Measurements from ENCODE around the gene PHC3. TPM values are rescaled to one million over a fixed set of nuclear protein-coding genes. Genes with fewer than 3 reads are reported as not detected.

PHC3 gene
- total and polyA plus RNA-seq, 2 of the 13 experiments (the other 11 are each of a cell fraction or from before 2014, with no cell fraction given) = 24.1 to 49.0 TPM

- TF ChIP-seq KAT2B (IDR thresholded peaks at IDR 0.05; ENCODE audit: borderline replicate concordance, low read depth, low read length) (no peak), ZNF703 (CRISPR knock-in tag; IDR thresholded peaks at IDR 0.05; ENCODE audit: borderline replicate concordance) (no peak), ZNF710 (CRISPR knock-in tag; IDR thresholded peaks at IDR 0.05; ENCODE audit: borderline replicate concordance) (peak; percentile 70; the same call in 1 of the 2 replicates), ZBTB44 (CRISPR knock-in tag; IDR thresholded peaks at IDR 0.05) (no peak), LCORL (IDR thresholded peaks at IDR 0.05) (no peak), LCORL (CRISPR knock-in tag; IDR thresholded peaks at IDR 0.05) (no peak), ZNF879 (CRISPR knock-in tag; IDR thresholded peaks at IDR 0.05) (no peak), MLXIP (CRISPR knock-in tag; IDR thresholded peaks at IDR 0.05; ENCODE audit: borderline replicate concordance) (no peak), MAFG (CRISPR knock-in tag; IDR thresholded peaks at IDR 0.05) (no peak), PATZ1 (CRISPR knock-in tag; IDR thresholded peaks at IDR 0.05) (no peak), ZNF572 (CRISPR knock-in tag; IDR thresholded peaks at IDR 0.05) (0 out of 2 replicates have a peak, but pooled peaks have one; percentile 43), ZNF768 (CRISPR knock-in tag; IDR thresholded peaks at IDR 0.05) (no peak), GTF3A (CRISPR knock-in tag; conservative IDR thresholded peaks at IDR 0.05) (no peak), SCMH1 (CRISPR knock-in tag; IDR thresholded peaks at IDR 0.05; ENCODE audit: borderline replicate concordance) (no peak), MTERF4 (CRISPR knock-in tag; IDR thresholded peaks at IDR 0.05) (no peak), ZNF30 (CRISPR knock-in tag; IDR thresholded peaks at IDR 0.05) (no peak)
These were observed 40.6 kb upstream of the PHC3 start, which contains the start of gene PRKCI (continued) for GRCh38 chr3:170221924-170222646.
